OCI-LY7 (cell line): ENCODE measurements around the gene MCAT.

ENCODE experiments used
- EZH2phosphoT487 ChIP-seq: fragments of 200-600 bp; sonication (generic); IDR thresholded peaks from 2 replicates; pipeline ENCODE4 v1.6.1; 2018; ENCODE audit warnings: low read depth, borderline replicate concordance, mild to moderate bottlenecking, mixed run types, antibody characterized with exemption, low read length, moderate library complexity, mixed read lengths
- TF ChIP-seq, protein P1 (sequence below): fragments of 200-600 bp; sonication (generic); conservative IDR thresholded peaks from 2 replicates; pipeline ENCODE4 v1.5.1; 2014; ENCODE audit warnings: mild to moderate bottlenecking, antibody characterized with exemption, low read length, moderate library complexity, mixed read lengths

DNA sequence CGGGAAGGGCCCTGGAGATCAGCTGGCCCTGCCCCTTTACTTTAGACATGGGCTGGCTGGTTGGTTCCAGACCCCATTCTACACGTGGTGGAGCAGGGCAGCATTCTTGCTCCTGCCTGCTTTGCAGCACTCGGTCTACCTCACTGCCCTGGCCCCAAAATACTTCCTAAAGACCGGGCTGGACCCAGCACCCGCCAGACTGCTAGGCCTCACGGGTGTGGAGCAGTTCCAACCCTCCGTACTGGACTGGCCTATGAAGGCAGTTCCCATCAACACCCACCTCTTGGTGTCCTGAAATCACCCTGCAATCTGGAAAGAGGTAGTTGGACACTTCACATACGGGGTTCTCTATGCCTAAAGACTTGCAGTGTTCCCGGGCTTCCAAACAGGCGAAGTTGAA is 6.4 kb downstream of the MCAT start:
- TF ChIP-seq, protein P1, sequence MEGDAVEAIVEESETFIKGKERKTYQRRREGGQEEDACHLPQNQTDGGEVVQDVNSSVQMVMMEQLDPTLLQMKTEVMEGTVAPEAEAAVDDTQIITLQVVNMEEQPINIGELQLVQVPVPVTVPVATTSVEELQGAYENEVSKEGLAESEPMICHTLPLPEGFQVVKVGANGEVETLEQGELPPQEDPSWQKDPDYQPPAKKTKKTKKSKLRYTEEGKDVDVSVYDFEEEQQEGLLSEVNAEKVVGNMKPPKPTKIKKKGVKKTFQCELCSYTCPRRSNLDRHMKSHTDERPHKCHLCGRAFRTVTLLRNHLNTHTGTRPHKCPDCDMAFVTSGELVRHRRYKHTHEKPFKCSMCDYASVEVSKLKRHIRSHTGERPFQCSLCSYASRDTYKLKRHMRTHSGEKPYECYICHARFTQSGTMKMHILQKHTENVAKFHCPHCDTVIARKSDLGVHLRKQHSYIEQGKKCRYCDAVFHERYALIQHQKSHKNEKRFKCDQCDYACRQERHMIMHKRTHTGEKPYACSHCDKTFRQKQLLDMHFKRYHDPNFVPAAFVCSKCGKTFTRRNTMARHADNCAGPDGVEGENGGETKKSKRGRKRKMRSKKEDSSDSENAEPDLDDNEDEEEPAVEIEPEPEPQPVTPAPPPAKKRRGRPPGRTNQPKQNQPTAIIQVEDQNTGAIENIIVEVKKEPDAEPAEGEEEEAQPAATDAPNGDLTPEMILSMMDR: no peak
- no peak for TF ChIP-seq EZH2phosphoT487
